Endothelial cell of coronary artery (primary cell): Measurements from ENCODE around the gene RNF130. TPM values are rescaled to one million over a fixed set of nuclear protein-coding genes. Genes with fewer than 3 reads are reported as not detected.

ENCODE experiments used
- total RNA-seq: library from RNA; depleted of rRNA; stranded (reverse); fragments of >200 nt; gene quantifications from 2 replicates; pipeline ENCODE4 v1.2.3, GENCODE V29; 2014

Gene RNF130
- 17.4 and 34.2 TPM in 2 replicates for total RNA-seq

GRCh38 chr5:180071531-180072255, at the start of gene RNF130:
Gene RNF130 (minus strand): TSS chr5:180071759. CDS start chr5:180071702, 57 bp downstream.

GRCh38 chr5:179907556-179908324, 163.8 kb downstream of the RNF130 start, which contains the start of gene TBC1D9B:
Gene TBC1D9B (minus strand): TSS chr5:179907897. CDS start chr5:179907821, 76 bp downstream.

Other genes with a start within 250 kb of the RNF130 start
- gene MRNIP, start 212.9 kb downstream of the RNF130 start, total RNA-seq: 10.2 and 17.2 TPM in 2 replicates
- 46.2 and 64.1 TPM in 2 replicates for gene TBC1D9B, start 163.9 kb downstream of the RNF130 start, total RNA-seq
- not detected in 2 replicates for gene RASGEF1C, start 137.5 kb upstream of the RNF130 start, total RNA-seq
- gene MAPK9, start 220.3 kb upstream of the RNF130 start, total RNA-seq: 19.8 and 26.5 TPM in 2 replicates